Activated CD8-positive, alpha-beta memory T cell treated with anti-CD3 and anti-CD28 coated beads, Interleukin-2, amount 50 U/mL, for 48 hours (primary cell): ENCODE measurements around the gene SLC1A5.

Source experiments
- DNase-seq: peaks from one replicate; pipeline ENCODE4 v3.0.0-alpha.2; 2020

SLC1A5 gene

DNA sequence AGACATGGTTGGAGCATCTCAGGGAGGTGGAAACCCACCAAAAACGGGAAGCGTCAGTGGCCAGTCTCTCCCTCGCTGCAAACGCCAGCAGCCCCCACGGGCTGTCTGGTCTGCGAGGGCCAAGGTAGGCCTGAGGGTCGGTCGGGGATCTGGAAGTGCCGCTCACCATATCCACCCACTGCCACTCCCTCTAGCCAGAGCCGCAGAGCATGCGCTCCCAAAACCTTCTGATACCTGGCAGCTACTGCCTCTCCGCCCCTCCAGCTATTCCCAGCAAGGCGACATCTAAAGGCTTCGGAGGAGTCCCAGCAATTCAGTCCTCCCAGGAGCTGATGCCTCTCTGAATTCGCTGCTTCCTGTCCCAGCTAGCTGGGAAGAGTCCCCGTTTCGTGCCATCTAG lies 46.9 kb downstream of the SLC1A5 start:
- no peak for DNase-seq

DNA sequence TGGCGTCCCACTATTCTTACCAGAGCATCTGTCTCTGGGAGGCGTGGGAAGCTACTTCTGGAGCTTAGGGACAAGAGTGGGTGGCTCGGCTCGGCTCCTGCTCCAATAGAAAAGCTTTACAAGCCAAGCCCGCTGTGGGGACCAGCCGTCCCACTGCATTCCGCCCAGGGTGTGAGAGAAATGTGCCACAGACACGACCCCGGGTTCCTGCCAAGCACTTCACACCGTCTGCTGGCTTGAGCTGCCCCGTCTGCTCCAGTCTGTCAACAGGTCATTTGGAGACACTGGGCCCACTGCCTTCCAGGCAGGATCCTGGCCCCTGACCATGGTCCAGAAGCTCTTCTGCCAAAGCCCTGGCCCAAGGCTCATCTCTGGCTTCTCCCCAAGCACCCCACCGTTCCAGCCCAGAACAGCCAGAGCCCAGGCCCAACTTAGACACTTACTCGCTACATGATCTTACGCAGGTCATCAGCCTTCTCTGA lies 49.1 kb downstream of the SLC1A5 start:
- DNase-seq, result no peak

DNA sequence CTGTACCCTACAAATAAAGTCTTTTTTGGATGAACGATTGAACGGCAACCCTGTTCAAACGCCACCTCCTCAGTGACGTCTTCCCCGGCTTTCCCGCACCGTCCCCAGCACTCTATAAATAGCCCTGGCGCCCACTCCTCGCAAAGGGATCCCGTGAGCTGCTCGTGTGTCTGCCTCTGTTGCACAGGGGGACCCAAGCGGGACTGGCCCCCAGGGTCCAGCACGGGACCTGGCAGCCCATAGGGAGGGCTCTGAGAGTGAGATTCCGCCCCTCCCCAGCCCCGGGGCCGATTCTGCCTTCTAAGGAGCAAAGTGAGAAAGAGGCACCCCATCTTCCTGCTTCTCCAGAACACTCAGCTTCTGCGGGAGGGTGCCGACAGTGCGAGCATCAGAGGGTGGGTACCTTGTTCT lies 50.6 kb downstream of the SLC1A5 start:
- no peak for DNase-seq

DNA sequence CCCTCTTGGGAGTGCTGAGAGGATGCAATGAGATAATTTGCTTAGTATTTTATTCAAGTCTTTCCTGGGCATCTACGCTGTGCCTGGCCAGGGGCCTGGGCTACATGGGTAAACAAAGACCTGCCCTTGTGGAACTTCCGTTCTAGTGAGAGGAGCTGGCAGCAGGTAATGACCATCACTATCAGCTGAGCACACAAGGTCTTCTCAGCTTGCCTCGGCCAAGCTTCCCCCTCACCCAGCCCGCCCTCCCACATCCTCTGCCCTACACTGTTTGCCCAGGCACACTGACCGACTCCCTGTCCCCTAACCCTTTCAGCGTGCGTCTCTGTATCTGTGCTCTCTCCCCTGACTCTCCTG lies 51.1 kb downstream of the SLC1A5 start:
- no peak for DNase-seq

DNA sequence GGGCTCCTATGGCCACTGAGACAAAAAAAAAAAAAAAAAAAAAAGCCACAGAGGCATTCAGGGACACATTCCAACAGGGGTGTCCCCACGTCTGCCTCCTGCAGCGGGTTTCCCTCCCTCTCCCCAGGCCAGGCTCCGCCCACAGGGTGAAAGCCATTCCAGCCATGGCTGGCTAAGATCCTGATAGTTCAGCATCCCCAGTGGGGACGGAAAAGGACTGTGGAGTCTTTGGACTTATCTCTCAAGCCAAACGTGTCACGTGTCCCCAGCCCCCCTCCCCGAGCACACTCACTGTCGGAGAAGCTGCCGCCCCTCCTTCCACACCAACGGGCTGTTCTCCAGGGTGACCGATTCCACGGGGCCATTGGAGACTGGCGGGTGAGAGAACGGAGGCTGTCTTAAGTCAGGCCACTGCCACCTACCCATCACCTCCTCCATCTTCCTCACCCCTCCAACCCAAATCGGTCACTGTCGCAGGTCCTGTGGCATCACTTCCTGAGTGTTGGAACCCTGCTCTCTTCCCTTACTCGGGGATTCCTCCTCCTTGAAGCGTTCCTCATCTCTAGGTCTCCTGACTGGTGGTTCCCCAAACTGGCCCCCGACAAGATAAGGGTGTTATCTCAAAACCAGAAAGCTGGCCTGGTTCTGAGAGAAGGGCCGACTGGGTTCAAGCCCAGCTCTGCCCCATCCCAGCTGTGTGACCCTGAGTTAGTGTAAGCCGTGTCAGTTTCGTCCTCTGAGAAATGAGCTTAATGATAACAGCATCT lies 51.7 kb downstream of the SLC1A5 start:
- DNase-seq, result no peak

DNA sequence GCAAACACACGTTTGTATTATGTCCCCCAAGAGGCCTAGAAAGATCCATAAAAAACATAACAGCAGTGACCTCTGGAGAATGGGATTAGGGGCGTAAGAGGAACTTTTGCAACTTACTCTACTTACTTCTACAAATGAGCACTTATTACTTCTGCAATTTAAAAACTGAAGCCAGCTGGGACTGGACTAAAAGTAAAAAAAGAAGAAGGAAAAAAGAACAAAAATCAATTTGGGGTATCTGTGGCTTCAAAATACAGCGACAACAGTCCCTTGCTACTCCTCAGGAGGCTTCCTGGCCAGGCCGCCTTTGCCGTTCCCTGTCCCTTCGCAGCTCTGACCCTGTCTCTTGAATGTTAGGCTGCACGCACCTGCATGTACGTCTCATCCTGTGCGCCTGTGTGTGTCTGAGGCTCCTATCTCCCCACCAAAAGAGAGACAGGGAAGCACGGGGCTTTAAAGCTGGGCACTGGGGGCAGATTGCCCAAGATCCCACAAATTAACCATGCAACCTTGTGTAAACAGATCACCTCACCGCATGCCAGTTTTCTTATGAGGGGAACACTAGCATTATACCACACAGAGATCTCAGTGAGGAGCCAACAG lies 54.6 kb downstream of the SLC1A5 start:
- DNase-seq, result no peak

DNA sequence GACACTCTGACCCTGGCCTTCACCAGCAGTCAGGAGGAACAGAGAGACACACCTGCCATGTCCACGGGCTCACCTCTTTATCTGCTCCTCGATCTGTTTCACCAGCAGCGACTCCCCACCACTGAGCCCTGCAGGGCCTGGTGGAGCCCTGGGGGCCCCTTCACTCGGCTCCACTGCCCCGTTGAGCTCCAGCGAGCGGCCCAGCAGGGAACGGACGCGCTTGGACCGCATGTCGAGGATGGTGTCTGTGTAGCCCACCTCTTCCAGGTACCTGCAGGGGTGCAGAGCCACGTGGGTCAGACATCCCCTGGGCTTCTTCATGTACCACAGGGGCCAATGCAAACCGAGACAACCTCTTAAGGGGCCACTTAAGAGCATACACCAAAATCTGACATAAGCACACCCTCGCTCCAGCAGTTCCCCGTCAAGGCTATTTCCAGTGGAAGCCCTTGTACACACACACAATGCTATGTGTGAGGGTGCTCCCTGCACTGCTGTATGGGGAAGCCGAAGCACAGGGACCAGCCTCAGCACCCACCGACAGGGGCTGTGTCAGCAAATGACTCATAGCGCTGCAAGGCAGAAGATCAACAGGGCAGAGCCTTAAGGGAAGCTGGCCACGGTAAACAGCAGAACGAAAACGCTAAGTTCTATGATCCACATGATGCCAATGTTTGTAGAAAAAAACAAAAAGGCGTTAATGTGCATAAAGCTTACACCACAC lies 55.3 kb downstream of the SLC1A5 start:
- DNase-seq, result no peak

DNA sequence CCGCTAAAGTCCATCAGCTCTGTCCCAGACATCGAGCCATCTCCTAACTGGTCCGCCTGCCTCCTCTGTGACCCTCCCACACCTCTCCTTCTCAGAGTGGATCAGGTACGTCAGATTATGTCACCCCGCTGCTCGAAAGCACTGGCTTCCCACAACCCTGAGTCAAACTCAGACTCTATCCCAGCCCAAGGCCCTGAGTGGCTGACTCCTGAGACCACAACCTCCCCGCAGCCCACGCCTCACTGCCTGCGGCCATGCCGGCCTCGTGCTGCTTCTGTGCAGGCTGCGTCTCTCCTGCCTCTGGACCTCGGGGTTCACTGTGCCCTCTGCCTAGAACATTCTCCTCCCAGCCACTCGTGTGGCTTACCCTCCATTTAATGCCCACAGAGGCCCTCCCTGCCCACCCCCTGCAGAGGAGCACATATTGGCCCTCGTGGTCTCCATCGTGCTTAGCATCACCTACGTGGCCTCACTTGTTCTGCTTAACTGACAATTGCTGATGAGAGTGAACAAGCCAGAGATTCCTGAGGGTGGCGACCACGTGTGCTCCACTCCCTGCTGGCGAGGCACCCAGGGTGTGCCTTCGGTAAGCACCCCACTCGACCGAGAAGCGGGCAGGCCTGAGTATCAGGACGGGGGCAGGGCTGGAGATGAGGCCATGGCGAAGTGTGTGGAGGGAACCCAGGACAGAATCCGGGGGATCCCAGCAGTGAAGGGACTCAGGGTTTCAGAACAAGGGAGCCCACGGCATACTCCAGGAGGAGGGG lies 56.0 kb downstream of the SLC1A5 start:
- no peak for DNase-seq

DNA sequence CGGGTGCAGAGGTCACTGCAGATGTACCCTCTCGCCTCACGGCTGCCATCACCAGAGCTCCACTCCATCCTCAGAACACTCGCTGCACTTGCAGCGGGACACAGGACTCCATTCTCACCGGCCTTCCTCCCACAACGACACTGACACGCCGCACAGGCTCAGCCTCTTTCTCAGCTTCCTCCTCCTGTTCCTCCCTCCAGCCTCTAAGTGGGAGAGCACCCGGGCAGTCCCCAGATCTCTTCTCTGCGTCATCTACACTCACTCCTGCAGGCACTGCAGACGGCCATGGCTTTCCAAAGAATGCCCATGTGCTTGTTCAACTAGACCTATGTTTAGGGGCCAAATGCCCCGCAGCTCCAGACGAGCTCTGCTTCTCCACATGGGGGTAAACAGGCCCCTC lies 56.8 kb downstream of the SLC1A5 start:
- DNase-seq, result no peak

DNA sequence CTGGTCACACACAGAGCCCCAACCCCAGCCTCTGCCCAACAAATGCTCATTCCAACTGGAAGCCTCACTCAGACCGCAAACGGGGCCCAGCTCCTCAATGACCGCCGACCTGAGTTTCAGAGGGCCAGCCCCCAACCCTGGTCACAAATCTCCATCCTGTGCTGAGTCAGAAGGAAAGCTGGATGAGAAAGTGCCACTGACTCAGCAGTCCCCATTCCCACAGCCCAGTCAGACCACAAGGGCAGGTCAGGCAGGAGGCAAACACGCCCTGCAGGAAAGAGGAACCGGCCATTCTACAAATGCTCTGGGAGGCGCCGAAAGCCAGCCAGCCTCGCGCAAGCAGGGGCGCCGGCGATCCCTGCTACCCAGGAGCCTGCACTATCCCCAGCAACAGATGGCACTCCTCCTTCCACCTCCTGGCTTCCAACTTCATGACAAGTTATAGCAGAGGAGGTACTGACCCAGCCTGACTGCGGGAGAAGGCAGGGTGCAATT lies 57.3 kb downstream of the SLC1A5 start:
- no peak for DNase-seq

DNA sequence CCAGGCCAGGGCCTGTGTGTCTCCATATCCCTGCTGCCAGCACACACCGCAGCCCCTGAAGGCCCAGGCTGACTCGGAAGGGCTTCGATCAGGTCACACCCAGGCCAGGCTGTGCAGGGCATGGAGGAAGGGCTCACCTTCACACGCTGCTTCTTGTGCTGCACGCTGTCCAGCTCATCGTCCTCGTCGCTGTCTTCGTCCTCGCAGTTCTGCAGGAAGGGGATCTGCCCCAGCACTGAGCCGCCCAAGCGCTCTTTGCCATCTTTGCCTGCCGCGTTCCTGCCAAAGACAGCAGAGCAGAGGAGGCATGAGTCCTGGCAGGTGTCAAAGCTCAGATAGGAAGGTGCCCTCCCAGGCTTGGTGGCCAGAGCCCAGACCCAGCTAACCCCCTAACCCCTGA lies 57.8 kb downstream of the SLC1A5 start:
- DNase-seq, result no peak

DNA sequence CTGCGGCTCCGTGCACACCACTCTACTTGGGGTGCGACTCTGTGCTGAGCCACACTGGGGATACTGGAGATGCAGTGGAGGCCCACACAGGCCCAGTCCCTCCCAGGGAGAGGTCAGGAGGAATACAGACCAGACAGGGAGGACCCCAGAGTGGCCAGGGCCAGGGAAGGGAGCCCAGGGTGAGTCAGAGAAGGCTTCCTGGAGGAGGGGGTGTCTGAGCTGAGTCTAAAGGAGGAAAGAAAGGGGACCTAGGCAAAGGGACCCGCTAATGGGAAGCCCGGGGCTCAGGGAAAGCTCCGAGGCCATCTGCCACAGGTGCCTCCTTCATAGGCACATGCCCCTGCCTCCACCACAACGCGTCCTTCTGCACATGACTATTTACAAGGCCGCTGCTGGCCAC lies 58.2 kb downstream of the SLC1A5 start:
- DNase-seq, result no peak

DNA sequence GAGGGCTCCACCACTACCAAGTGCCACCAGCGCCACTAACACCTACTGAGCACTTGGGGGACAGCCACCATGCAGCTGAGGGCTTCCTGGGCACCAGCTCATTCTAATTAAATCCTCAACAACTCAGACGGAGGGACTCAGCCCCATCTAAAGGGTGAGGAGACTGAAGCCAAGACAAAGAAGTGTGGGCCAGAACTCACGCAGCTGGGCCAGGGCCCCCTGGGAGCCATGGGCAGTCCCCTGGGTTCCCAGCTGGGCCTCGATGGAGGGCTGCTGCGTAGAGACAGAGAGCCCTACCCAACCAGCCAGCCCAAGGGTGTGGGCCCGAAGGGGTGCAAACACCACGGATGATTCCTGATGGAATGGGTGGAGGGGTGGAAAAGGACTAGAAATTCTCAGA lies 58.7 kb downstream of the SLC1A5 start:
- DNase-seq, result no peak

DNA sequence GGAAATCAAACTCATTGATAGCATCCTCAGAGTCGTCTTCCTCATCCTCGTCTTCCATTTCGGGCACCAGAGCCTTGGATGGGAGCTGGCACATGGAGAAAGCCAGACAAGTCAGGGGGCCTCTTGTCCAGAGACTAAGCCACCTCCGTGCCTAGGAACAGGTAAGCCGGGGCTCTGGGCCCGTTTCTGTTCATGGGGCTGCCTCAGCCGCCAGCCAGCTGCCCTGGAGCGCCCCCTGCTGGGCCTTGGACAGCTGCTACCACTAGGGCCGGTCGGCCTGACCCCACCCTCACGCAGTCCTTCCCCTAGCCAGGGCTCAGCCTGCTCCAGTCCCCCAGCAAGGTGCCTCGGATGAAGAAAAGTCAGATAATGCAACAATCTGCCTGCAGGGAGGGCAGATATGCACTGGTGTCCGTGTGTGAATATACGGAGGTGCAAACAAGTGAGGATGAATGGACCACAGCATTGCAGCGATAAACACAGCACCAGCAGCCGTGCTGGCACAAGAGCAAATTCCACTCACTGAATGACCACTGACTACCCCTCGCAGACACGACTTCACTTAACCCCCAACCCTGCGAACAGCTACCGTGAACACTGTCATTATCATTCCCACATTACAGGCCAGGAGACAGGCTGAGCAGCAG lies 59.6 kb downstream of the SLC1A5 start:
- peak; percentile 94 for DNase-seq

DNA sequence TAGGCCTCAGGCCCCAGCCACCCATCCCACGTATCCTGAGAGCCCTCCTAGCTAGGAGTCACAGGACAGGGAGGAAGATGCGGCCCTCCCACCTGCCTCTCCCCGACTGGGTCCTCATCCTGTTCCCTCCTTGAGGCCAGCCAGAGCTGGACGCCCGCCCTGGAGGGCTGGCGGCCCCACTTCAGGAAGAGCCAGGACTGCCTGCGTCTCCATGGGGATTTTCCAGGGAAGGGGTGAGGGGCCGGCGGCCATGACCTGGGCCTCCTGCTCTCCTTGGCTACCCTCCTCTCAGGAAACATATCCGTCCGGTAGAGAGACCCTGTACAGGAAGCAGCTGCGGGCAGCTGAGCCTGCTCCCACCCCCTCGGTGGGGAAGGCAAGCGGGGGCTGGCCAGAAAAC lies 60.2 kb downstream of the SLC1A5 start:
- DNase-seq, result no peak

DNA sequence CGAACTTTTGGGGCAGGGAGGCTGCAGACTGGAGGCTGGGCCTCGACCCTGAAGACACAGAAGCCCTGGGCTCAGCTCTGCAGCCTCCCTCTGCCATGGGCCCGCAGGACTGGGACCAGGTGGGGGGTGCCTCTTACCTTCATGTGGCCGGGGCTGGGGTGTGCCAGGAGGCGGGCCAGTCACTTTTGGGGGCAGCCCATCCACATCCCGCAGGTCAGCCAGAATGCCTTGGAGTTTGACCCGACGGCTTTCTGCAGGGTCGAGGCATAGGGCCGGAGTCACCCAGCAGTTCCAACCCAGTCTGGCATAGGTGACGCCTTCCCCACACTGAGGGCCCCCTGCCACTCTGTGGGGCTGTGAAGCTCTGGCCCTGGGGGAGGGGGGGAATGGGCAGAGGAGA lies 60.6 kb downstream of the SLC1A5 start:
- no peak for DNase-seq

DNA sequence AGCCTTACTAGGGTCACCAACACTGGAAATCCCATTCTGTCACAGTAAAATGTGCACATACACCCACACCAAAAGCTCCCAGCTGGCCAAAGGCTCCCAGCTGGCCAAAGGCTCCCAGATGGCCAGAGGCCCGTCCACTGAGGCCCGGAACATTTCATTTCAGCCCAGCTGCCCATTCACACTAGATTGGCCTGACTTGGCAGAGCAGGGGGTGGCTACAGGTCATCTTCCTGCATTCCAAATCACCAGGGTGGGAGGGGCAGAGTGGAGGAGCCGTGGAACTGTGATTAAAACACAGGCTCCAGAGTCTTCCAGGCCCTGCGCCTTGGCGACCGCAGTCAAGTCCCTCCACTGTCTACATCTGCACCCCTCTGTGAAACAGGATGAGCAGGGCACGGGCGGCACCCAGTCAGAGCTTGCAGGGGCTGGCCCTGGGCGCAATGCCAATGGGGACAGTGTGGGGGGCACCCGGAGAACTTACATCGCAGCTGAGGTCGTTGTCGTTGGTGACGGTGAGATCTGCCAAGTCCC lies 61.4 kb downstream of the SLC1A5 start:
- no peak for DNase-seq

DNA sequence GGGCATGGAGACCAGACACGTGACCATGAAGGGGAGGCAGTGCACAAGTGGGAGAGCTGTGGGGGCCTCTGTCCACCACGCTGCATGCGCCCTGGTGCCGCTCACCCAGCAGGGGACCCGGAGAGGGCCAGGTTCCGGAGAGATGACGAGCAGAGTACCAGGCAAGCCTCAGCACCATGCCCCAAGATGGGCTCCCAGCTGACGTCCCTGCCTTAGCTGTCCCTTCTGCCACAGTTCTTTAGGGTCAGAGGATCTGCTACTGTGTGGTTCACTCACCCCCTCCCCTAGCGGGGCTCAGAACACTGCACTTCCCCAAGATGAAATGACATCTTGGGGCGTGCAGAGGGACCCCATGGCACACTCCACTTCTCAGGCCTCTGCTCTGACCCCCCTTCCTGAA lies 61.8 kb downstream of the SLC1A5 start:
- no peak for DNase-seq

DNA sequence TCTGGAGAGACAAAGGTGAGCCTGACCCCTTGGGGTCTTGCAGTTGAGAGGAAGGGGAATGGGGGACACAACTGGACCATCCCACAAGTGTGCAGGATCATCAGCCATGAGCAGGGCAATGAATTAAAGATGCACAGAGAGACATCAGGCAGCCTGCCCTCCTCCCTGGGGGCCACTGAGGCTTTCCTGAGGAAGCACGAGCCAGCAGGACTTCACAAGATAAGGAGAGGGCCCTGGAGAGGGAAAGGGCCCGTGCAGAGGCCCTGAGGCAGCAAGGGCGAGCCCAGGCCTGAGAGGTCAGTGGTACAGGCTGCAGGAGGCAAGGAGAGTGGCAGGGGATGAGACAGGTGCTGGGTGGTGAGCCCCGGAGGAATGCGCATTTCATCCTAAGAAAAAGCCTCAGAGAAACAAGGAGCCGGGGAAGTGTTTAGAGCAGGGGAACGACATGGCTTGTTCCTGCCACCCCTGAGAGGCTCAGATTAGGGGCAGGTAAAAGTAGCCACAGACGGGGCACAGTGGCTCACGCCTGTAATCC lies 62.5 kb downstream of the SLC1A5 start:
- no peak for DNase-seq

DNA sequence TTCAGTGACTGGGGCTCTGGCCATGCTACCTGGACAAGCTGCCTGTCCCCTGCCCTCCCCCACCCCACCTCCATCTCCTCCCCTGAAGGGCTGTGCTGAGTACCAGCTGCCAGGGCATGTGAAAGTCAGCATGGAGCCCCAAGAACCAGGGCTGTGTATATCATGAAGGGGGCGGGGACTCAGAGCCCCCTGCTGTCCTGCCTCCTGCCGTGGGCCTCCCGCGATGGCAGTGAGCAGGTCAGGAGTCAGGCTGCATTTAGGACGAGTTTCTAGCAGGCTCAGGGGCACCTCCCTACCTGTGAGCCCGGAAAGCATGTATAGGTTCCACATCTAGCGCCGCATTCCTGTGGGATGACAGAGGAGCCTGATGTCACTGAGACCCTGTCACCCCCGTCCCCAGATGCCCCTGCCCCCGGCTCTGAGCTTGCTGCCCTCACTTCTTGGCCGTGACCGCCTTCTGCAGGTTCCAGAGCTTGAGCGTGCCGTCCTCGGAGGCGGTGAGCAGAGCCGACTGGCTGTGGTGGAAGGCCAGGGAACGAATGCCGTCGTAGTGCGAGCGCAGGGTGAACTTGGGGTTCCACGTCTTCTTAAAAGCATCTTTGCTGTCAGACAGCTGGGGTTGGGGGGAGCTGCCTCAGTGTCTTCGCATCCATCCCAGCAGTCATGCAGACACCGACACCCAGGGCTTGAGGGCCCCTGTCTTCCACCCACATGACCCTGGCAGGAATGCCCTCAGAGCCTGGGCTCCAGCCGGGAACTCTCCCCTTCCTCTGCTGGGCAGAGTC lies 63.2 kb downstream of the SLC1A5 start:
- DNase-seq, result no peak
